IMR-90 (cell line): ENCODE data around the gene HOXC12.

Source experiments
- CEBPB ChIP-seq: IDR thresholded peaks from 2 replicates; pipeline ENCODE4 v1.6.1; 2012; ENCODE audit warnings: low read depth, low read length, improper control_type of control experiment
- CHD1 ChIP-seq: IDR thresholded peaks from 2 replicates; pipeline ENCODE4 v1.6.1; 2012; ENCODE audit warnings: low read depth, low read length, improper control_type of control experiment
- CTCF ChIP-seq: conservative IDR thresholded peaks from 2 replicates; pipeline ENCODE4 v1.5.1; 2012; ENCODE audit warnings: mild to moderate bottlenecking, low read depth, low read length, improper control_type of control experiment
- ELK1 ChIP-seq: fragments of 150-350 bp; IDR thresholded peaks from 2 replicates; pipeline ENCODE4 v1.6.1; 2016; ENCODE audit warnings: low read depth, mild to moderate bottlenecking, low read length, moderate library complexity, borderline replicate concordance
- MAZ ChIP-seq: IDR thresholded peaks from 2 replicates; pipeline ENCODE4 v1.6.1; 2012; ENCODE audit warnings: low read depth, mild to moderate bottlenecking, low read length, improper control_type of control experiment, moderate library complexity, borderline replicate concordance
- POLR2A ChIP-seq: IDR thresholded peaks from 2 replicates; pipeline ENCODE4 v1.6.1; 2012; ENCODE audit warnings: mild to moderate bottlenecking, low read depth, low read length
- RFX5 ChIP-seq: IDR thresholded peaks from 2 replicates; pipeline ENCODE4 v1.8.0; 2012; ENCODE audit warnings: low read depth, mild to moderate bottlenecking, low read length, moderate library complexity
- SMC3 ChIP-seq: fragments of 150-350 bp; IDR thresholded peaks from 2 replicates; pipeline ENCODE4 v1.6.1; 2016; ENCODE audit warnings: low read depth, mild to moderate bottlenecking, antibody characterized with exemption, low read length, moderate library complexity

GRCh38 chr12:53916788-53917655 lies 37.7 kb upstream of the HOXC12 start:
- TF ChIP-seq CTCF (no peak), SMC3 (no peak), ELK1 (no peak), MAZ (no peak), CEBPB (no peak), CHD1 (no peak), POLR2A (no peak), RFX5 (no peak)
